SK-N-SH (cell line): ENCODE results near the gene IQCE. TPM values are rescaled to one million over a fixed set of nuclear protein-coding genes. Genes with fewer than 3 reads are reported as not detected.

ENCODE experiments used
- CTCF ChIA-PET: fragments of 300-600, 350-600 bp; formaldehyde crosslinking; extraction: SDS; loops from one replicate; lab custom pipeline; 2021; lab: Yijun Ruan, JAX
- POLR2A ChIA-PET: fragments of 350-600 bp; sonication (Branson Sonifier 250); formaldehyde crosslinking; extraction: SDS; loops from one replicate; lab custom pipeline; 2020; ENCODE audit warnings: antibody characterized with exemption, inconsistent platforms; lab: Yijun Ruan, JAX
- DNase-seq: peaks from one replicate; pipeline ENCODE4 v3.0.0; 2012
- H2AFZ ChIP-seq: fragments of 200-600 bp; sonication (generic); 2 replicates; pipeline ENCODE4 v1.8.1; 2016; ENCODE audit warnings: antibody characterized with exemption, mild to moderate bottlenecking, low read depth
- H3F3A ChIP-seq: fragments of 200-600 bp; sonication (generic); replicated peaks from 2 replicates; pipeline ENCODE3; 2016; ENCODE audit warnings: antibody characterized with exemption, mild to moderate bottlenecking; ENCODE audit not compliant: insufficient read depth
- H3K27ac ChIP-seq, 2 experiments: fragments of 200-500 bp in 1 of 2; fragments of 200-600 bp in 1 of 2; sonication (Bioruptor generic) in 1 of 2; sonication (generic), shearing (Covaris generic) in 1 of 2; 2 replicates each; pipeline versions ENCODE4 v1.5.1 to v1.6.1; 2014 to 2016; ENCODE audit warnings: low read depth in 2 of 2, inconsistent platforms in 1 of 2, low read length in 1 of 2, mild to moderate bottlenecking in 1 of 2, mixed read lengths in 1 of 2
- H3K27me3 ChIP-seq: fragments of 200-600 bp; sonication (generic), shearing (Covaris generic); 2 replicates; pipeline ENCODE4 v1.6.1; 2016; ENCODE audit warnings: mixed run types; ENCODE audit not compliant: insufficient read depth
- H3K36me3 ChIP-seq, 2 experiments: fragments of 200-500 bp in 1 of 2; fragments of 200-600 bp in 1 of 2; sonication (Bioruptor generic) in 1 of 2; sonication (generic) in 1 of 2; replicated peaks in 1 of 2; 2 replicates each; pipeline versions ENCODE3 to v1.5.1; 2014 to 2016; ENCODE audit warnings: low read length in 1 of 2, mild to moderate bottlenecking in 1 of 2; ENCODE audit not compliant: insufficient read depth in 2 of 2, control insufficient read depth in 1 of 2
- H3K4me1 ChIP-seq, 2 experiments: fragments of 200-500 bp in 1 of 2; fragments of 200-600 bp in 1 of 2; sonication (Bioruptor generic) in 1 of 2; sonication (generic), shearing (Covaris generic) in 1 of 2; 2 replicates each; pipeline versions ENCODE4 v1.5.1 to v1.6.1; 2014 to 2016; ENCODE audit warnings: low read depth in 1 of 2, low read length in 1 of 2, mixed run types in 1 of 2; ENCODE audit not compliant: insufficient read depth in 2 of 2, control insufficient read depth in 1 of 2
- H3K4me2 ChIP-seq: fragments of 200-600 bp; sonication (generic), shearing (Covaris generic); 2 replicates; pipeline ENCODE4 v1.6.1; 2017; ENCODE audit warnings: mixed run types
- H3K4me3 ChIP-seq, 2 experiments: fragments of 200-500 bp in 1 of 2; fragments of 200-600 bp in 1 of 2; sonication (Bioruptor generic) in 1 of 2; sonication (generic), shearing (Covaris generic) in 1 of 2; 2 replicates each; pipeline versions ENCODE4 v1.5.1 to v1.8.1; 2014 to 2016; ENCODE audit warnings: low read depth in 2 of 2, inconsistent platforms in 1 of 2, low read length in 1 of 2, mild to moderate bottlenecking in 1 of 2, mixed read lengths in 1 of 2, moderate library complexity in 1 of 2
- H3K79me2 ChIP-seq: fragments of 200-600 bp; sonication (generic); 2 replicates; pipeline ENCODE4 v1.8.1; 2017; ENCODE audit warnings: mild to moderate bottlenecking; ENCODE audit not compliant: insufficient read depth
- H3K9ac ChIP-seq: fragments of 200-600 bp; sonication (generic); 2 replicates; pipeline ENCODE4 v1.6.1; 2017; ENCODE audit warnings: mixed run types
- H3K9me2 ChIP-seq: fragments of 200-600 bp; sonication (generic); 2 replicates; pipeline ENCODE4 v1.6.1; 2017; ENCODE audit warnings: mixed run types
- H3K9me3 ChIP-seq: fragments of 200-600 bp; sonication (generic); 2 replicates; pipeline ENCODE4 v1.6.1; 2017; ENCODE audit warnings: mixed run types, mild to moderate bottlenecking, moderate library complexity
- H4K20me1 ChIP-seq: fragments of 200-600 bp; sonication (generic); 2 replicates; pipeline ENCODE4 v1.6.1; 2017; ENCODE audit warnings: mild to moderate bottlenecking, mixed run types; ENCODE audit not compliant: insufficient read depth
- CHD2 ChIP-seq: fragments of 150-350 bp; IDR thresholded peaks from 2 replicates; pipeline ENCODE4 v1.6.1; 2018; ENCODE audit warnings: low read length; ENCODE audit not compliant: partially characterized antibody
- EZH2phosphoT487 ChIP-seq: fragments of 200-600 bp; sonication (generic); IDR thresholded peaks from 2 replicates; pipeline ENCODE4 v1.6.1; 2017; ENCODE audit warnings: low read depth, mixed run types, mild to moderate bottlenecking, antibody characterized with exemption, moderate library complexity, borderline replicate concordance
- FOSL2 ChIP-seq: IDR thresholded peaks from 2 replicates; pipeline ENCODE4 v1.4.0; 2012; ENCODE audit warnings: low read depth, mild to moderate bottlenecking, moderate library complexity, borderline replicate concordance
- GATA2 ChIP-seq: sonication (generic); formaldehyde crosslinking; IDR thresholded peaks from 2 replicates; pipeline ENCODE4 v1.5.0; 2020; ENCODE audit warnings: mild to moderate bottlenecking, missing genetic modification reagents
- NFIC ChIP-seq: IDR thresholded peaks from 2 replicates; pipeline ENCODE4 v1.4.0; 2012; ENCODE audit warnings: borderline replicate concordance
- NRF1 ChIP-seq: IDR thresholded peaks from 2 replicates; pipeline ENCODE4 v1.6.1; 2012; ENCODE audit warnings: low read depth, mild to moderate bottlenecking, low read length
- PBX3 ChIP-seq: IDR thresholded peaks from 2 replicates; pipeline ENCODE4; 2012
- POLR2AphosphoS5 ChIP-seq: IDR thresholded peaks from 2 replicates; pipeline ENCODE4 v1.6.1; 2012; ENCODE audit warnings: low read depth, low read length
- TAF1 ChIP-seq: IDR thresholded peaks from 2 replicates; pipeline ENCODE4 v1.6.1; 2012; ENCODE audit warnings: low read depth, mild to moderate bottlenecking, low read length, moderate library complexity, borderline replicate concordance
- TCF12 ChIP-seq: IDR thresholded peaks from 2 replicates; pipeline ENCODE4 v1.4.0; 2012
- USF1 ChIP-seq: IDR thresholded peaks from 2 replicates; pipeline ENCODE4 v1.4.0; 2012; ENCODE audit warnings: low read depth, borderline replicate concordance
- YY1 ChIP-seq: IDR thresholded peaks from 2 replicates; pipeline ENCODE4 v1.4.0; 2012; ENCODE audit warnings: low read depth, mild to moderate bottlenecking
- WGBS: methylation state at CpG from one replicate; pipeline ENCODE4 v1.1.6; 2017; ENCODE audit warnings: low lambda C conversion rate; 5-methylcytosine and 5-hydroxymethylcytosine counted together
- polyA plus RNA-seq, 3 experiments: library from polyadenylated mRNA; depleted of rRNA; stranded (reverse); fragments of >200 nt; gene quantifications; 2 replicates each; pipeline ENCODE4 v1.2.3, GENCODE V29; 2012

Gene IQCE
- polyA plus RNA-seq, 1 of the 3 experiments (the other 2 are of a cell fraction): 14.4 TPM

GRCh38 chr7:2616387-2617324 lies 57.9 kb downstream of the IQCE start:
- H3K4me2 ChIP-seq: no peak overlapping the region
- H3F3A ChIP-seq: peaks cover 10% of the 10 kb centered on the region
- no peak for DNase-seq
- no peaks in the 10 kb centered on the region for H4K20me1 ChIP-seq
- TF ChIP-seq USF1: no peak
- no peak for TF ChIP-seq NFIC
- TF ChIP-seq TAF1: no peak
- no peak for TF ChIP-seq YY1
- TF ChIP-seq, all 33 proteins: peak for 0
- Histone ChIP-seq H2AFZ (no peak overlapping the region), H3K27ac (no peak overlapping the region), H3K4me3 (no peak overlapping the region), H3K79me2 (no peaks in the 10 kb centered on the region), H3K9me3 (no peaks in the 10 kb centered on the region), H3K4me1 (peaks cover 0 to 52% of the 10 kb centered on the region in 2 experiments; a peak in 3 of 4 replicates), H3K27me3 (no peaks in the 10 kb centered on the region), H3K9ac (no peak overlapping the region), H3K9me2 (no peaks in the 10 kb centered on the region), H3K36me3 (no peaks in the 10 kb centered on the region)
- CTCF ChIA-PET: interaction anchor here (0.6 to 2.1 kb wide), 9 partner anchors 9 to 165 kb away, joined by 3 to 10 read pairs (median 5); partner anchors contain the start of gene TTYH3
- WGBS: 80% methylated on average over 27 of the region's 33 CpGs
- POLR2A ChIA-PET: interaction anchor here (0.8 to 1.2 kb wide), 2 partner anchors 8 to 21 kb away, joined by 3 read pairs; no protein-coding TSS in a partner anchor

GRCh38 chr7:2617325-2617905 lies 58.6 kb downstream of the IQCE start:
- CTCF ChIA-PET: interaction anchor here (0.9 to 2.1 kb wide), 9 partner anchors 8 to 166 kb away, joined by 3 to 10 read pairs (median 5); partner anchors contain the start of gene TTYH3
- H3K4me1 ChIP-seq: peaks cover 0 to 54% of the 10 kb centered on the region in 2 experiments; a peak in 3 of 4 replicates
- H3F3A ChIP-seq: peaks cover 10% of the 10 kb centered on the region
- H2AFZ ChIP-seq: no peak overlapping the region
- no peaks in the 10 kb centered on the region for H3K27me3 ChIP-seq
- no peaks in the 10 kb centered on the region for H3K9me2 ChIP-seq
- H3K79me2 ChIP-seq: no peaks in the 10 kb centered on the region
- WGBS: 91% methylated on average over 22 of the region's 22 CpGs
- no peak for DNase-seq
- H3K9ac ChIP-seq: no peak overlapping the region
- no peaks in the 10 kb centered on the region for H3K9me3 ChIP-seq
- no peak overlapping the region for H3K4me3 ChIP-seq
- POLR2A ChIA-PET: interaction anchor here (0.8 to 1.2 kb wide), 2 partner anchors 9 to 21 kb away, joined by 3 read pairs; no protein-coding TSS in a partner anchor
- no peaks in the 10 kb centered on the region for H4K20me1 ChIP-seq
- no peak for TF ChIP-seq EZH2phosphoT487
- H3K36me3 ChIP-seq: no peaks in the 10 kb centered on the region
- no peak overlapping the region for H3K27ac ChIP-seq
- H3K4me2 ChIP-seq: no peak overlapping the region

- Histone ChIP-seq H3K9me2 (no peaks in the 10 kb centered on the region), H2AFZ (no peak overlapping the region), H3F3A (peaks cover 10% of the 10 kb centered on the region), H3K27me3 (no peaks in the 10 kb centered on the region), H3K4me1 (peaks cover 0 to 49% of the 10 kb centered on the region in 2 experiments; a peak in 3 of 4 replicates), H3K9ac (no peak overlapping the region), H3K27ac (no peak overlapping the region), H4K20me1 (no peaks in the 10 kb centered on the region), H3K9me3 (no peaks in the 10 kb centered on the region), H3K4me2 (no peak overlapping the region), H3K36me3 (no peaks in the 10 kb centered on the region), H3K79me2 (no peaks in the 10 kb centered on the region), H3K4me3 (no peak overlapping the region)
- CTCF ChIA-PET: interaction anchor here (1.0 to 1.4 kb wide), 4 partner anchors 8 to 150 kb away, joined by 3 to 5 read pairs (median 4); no protein-coding TSS in a partner anchor
- POLR2A ChIA-PET: interaction anchor here (0.6 kb wide), 1 partner anchor 186 kb away, joined by 3 read pairs; no protein-coding TSS in a partner anchor
- TF ChIP-seq TCF12: peak; percentile 17; the same call in 1 of the 2 replicates
- TF ChIP-seq NRF1: no peak
- peak; percentile 49 for TF ChIP-seq PBX3
- no peak for TF ChIP-seq CHD2
- TF ChIP-seq TAF1: no peak
- TF ChIP-seq GATA2: no peak
- TF ChIP-seq POLR2AphosphoS5: no peak
- TF ChIP-seq FOSL2: peak; percentile 12; the same call in 1 of the 2 replicates
- no peak for DNase-seq
- WGBS: 59% methylated on average over 9 of the region's 9 CpGs
Measured at GRCh38 chr7:2619116-2619515, 60.3 kb downstream of the IQCE start.
